ENCODE results near the gene ELK4.

DNA sequence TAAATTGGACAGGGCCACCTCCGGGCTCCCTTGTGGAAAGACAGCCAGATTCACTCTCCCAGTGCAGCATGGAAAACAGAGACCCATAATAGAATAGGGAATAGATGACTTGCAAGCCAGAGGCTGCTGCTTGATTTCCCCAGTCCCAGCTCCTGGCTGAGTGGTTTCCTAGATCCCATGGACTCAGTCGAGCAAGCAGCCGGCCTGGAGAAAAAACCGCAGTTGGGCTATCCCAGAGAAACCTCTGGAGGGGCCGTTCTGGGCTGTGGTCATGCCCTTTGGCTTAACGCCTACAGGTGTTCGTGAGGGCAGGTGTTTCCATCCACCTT lies 61.7 kb downstream of the ELK4 start:
- TF ChIP-seq TAF1 (IDR thresholded peaks at IDR 0.05; ENCODE audit: borderline replicate concordance, insufficient read depth, low read length) (no peak), POLR2AphosphoS5 (IDR thresholded peaks at IDR 0.05; ENCODE audit: low read depth, low read length) (no peak), SIN3A (IDR thresholded peaks at IDR 0.05; ENCODE audit: borderline replicate concordance, insufficient read depth, low read length) (no peak)
